Stimulated activated CD8-positive, alpha-beta memory T cell treated with anti-CD3 and anti-CD28 coated beads, Interleukin-12 subunit alpha, Interleukin-12 subunit beta, amount 100 ng/mL, for 1 hour (primary cell): Measurements from ENCODE around the gene UBE2D2.
"Not testable (repeated sequence)": the region's sequence is repeated elsewhere in the genome, so short reads cannot be mapped to it uniquely, and the experiment has no call there.

Experiments used
- DNase-seq: peaks from one replicate; pipeline ENCODE4 v3.0.0-alpha.2; 2020; ENCODE audit warnings: low read depth

The UBE2D2 gene

DNA sequence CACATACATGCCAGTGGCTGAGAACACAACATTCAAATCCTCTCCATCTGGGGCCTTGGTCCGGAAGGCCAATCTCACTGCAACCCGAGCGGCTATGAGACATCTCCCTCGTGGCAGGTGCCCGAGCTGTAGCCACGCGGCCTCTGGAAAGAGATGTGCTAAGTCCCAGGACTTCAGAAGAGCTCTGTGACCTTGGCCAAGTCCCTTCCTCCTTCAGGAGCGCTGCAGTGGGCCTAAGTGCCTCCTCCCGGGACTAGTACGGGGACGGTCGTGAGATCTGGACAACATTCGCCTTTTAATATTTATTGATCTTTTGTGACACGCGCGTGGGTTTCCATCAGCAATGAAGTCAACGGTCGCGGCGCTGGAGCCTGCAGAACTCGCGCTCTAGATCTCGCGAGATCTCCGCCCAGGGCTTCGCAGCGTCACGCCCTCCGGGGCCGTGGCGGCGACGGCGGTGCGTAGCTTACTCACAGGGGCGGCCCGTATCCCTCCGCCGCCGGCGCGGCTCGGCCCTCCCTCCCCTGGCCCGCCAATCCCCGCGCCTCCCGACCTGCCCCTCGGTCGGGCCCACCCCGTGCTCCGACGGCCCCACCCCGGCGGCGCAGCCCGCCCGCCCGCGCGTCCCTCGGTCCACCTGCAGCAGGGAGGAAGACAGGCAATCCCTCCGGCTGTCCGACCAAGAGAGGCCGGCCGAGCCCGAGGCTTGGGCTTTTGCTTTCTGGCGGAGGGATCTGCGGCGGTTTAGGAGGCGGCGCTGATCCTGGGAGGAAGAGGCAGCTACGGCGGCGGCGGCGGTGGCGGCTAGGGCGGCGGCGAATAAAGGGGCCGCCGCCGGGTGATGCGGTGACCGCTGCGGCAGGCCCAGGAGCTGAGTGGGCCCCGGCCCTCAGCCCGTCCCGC is at the start of gene UBE2D2:
Gene UBE2D2 (plus strand): TSS at position 588 of the 903 bp plus-strand sequence. CDS start 453 bp downstream, outside the sequence.
- DNase-seq, result peak; percentile 95

DNA sequence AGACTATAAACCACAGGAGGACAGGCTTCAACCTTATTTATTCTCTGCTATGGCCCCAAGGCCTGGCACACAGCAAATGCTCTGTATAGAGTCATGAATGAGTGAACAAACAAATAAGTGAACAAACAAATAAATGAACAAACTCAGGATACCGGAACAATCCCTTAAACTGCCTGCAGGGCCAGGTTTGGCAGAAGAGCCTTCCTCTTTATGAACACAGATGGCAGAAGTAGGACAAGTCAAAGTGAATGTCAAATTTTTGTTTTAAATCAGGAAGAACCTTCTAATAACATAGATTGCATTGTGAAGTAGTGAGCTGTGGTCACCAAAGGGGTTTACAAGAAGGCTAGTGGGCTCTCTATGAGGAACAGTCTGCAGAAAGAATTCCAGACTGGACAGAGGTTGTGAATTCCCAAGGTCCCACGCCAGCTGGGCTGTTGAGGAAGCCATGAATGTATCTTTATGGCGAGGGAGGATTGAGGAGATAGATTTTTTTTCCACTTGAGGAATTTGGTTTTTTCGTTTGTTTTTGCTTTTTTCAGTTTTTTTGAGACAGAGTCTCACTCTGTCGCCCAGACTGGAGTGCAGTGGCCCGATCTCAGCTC is 48.3 kb upstream of the UBE2D2 start:
- DNase-seq, result no peak

DNA sequence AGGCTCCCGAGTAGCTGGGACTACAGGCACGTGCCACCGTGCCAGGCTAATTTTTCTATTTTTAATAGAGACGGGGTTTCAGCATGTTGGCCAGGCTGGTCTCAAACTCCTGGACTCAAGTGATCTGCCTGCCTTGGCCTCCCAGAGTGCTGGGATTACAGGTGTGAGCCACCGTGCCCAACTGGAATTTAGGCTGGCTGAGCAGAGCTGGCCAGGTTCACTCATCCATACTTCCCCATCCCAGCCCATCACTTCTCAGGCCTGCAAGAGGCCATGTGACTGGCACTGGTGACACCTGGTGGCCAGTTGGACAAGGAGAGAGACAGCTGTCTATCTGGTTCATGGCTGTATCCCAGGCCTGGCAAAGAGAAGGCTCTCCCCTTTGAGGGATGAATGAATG is 47.7 kb upstream of the UBE2D2 start:
- DNase-seq, result peak; percentile 58

DNA sequence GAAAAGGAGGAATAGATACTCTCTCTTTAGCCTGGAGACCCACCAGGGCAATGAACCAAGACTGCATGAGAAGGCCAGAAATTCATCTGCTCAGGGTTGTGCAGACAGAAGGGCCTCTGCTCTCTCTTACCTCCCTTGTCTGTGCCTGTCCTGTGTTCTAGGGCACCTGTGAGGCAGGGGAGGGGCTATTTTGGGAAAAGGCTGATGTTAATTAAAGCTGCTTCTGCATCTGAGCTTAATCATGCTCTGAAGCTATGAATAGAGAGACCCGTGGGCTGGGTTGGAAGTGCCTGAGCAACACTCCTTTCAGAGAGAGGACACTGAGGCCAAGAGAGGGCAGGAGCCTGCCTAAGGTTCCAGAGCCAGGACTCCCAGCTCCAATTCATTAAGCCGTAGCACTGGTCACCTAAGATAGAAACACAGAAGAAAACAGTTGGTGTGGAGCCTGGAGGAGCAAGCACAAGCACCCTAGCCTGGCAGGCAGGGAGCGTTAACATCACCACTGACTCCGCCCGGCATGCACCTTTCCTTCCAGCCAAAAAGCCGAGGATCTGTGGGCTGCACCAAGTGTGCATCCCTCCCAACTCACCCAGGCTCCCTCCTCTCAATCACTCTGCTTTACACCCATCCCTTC is 47.2 kb upstream of the UBE2D2 start:
- no peak for DNase-seq

DNA sequence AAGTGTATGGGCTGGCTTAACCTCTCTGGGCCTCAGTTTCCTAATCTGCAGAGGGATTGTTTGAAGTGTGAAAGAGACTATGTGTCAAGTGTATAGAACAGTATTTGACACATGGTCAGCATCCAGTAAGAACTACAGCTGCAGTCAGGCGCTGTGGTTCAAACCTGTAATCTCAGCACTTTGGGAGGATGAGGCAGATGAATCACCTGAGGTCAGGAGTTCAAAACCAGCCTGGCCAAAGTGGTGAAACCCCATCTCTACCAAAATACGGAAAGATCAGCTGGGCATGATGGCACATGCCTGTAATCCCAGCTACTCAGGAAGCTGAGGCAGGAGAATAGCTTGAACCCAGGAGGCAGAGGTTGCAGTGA is 46.7 kb upstream of the UBE2D2 start:
- DNase-seq, result no peak

DNA sequence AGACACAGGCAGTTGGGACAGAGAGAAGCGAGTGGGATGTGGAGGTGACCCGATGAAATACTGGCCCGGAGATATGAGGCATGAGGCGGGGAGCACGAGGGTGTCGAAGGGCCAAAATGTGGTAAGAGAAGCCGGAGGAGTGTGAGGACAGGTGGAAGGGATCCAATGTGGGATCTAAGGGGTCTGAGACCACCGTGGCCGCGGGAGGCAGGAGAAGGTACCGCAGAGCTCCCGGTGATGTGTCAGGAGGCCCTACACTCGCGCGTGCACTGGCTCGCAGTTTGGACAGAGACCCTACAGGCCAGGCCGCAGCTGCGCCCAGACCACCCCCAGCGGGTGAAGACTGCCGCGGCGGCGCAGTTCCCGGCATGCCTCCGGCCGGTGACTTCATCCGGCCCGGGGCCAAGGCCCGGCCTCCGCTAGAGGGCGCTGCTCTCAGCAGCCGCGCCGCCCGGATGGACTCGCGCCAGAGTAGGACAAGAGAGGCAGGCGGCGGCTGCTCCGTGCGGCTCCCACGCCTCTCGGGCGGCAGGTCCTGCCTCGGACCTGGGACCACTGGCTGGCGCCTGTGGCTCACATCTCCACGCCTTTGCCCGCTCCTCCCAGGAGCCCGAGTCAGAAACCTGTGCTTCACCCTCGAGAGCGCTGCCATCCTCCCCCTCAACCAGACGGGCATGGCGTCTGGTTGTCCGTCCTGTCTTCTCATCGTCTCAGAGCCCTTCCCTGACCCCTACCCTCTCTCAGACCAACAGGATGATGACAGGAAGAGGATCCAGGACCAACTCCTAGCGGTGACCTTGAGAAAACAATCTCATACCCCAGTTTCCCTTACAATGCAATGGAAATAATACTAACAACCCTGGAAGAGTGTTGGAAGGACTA is 43.2 kb upstream of the UBE2D2 start:
- peak; percentile 83 for DNase-seq

DNA sequence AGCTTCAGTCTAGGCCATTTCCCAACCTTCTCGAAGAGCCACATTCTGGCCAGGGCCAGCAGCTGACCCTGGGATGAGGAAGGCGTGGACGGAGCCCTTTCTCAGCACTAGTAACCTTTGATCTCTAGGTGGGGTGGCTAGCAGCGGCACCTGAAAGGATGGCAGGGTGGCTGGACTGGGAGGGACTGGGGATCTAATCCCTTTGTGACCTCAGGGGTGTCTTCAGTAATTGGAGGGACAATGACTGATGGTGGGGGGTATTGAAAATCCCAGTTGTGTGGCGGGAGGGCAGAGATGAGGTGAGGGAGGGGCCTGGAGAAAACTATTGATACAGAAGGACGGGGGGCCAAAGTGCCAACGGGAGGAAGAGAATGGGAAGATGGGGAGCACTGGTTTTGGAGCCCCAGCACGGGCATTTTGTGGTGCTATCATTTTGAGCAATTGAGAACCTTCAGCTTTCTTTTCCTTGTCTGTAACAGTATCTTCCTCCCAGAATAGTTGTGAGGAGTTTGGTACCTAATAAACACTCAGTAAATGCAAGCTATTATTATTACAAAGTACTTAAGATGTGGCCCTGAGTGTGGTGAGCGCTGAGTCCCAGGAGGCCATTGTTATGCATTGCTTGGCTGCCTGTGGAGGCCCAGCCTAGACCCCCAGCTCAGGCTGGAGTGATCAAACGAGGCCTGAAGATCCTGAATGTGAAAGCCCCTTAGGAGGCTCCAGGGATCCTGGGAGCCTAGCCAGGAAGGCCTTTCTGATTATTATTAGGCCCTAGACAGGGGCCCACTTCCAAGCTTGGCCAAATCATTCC is 37.3 kb upstream of the UBE2D2 start:
- DNase-seq, result no peak

DNA sequence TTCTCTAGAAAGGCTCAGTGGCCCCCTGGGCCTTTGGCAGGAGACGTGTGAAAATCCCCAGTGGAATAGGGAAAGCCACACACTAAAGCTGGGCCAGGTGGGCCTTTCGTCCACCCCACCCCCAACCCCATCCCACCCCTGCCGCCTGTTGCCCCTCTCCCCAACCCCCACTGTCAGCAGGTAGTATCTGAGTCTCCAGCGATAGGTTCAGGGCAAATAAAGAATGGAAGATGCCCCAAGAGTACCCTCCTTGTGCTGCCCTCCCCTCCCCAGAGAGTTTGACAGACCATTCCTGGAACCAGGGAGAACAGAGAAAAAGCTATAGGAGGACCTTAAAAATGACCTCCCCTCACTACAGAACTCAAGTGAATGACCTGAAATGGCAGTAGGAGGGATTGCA is 36.7 kb upstream of the UBE2D2 start:
- DNase-seq, result no peak

DNA sequence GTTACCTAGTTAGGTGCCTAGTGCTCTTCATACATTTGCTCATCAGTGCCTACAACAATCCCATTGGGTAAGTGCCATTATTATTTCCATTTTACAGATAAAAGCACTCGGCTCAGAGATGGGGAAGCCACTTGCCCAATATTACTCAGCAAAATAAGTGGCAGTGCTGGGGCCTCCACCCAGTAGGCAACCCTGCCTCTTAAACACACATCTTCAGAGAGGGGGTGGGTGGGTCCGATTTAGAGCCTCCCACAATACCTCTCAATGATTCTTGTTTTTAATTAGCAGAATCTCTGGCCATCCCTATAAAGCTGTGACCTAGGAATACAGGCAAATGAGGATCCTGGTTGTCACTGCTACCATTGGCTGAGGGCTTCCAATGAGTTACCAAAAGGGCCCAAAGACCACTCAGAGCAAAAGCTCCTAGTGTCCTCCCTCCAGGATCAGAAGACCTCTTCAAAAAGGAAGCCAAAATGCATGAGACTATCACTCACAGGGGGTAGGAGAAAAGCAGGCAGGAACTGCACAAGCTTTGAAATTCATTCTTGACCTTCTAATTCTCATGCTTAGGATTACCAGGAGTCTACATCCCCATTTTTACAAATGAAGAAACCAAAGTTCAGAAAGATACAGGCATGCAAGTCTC is 36.1 kb upstream of the UBE2D2 start:
- no peak for DNase-seq

DNA sequence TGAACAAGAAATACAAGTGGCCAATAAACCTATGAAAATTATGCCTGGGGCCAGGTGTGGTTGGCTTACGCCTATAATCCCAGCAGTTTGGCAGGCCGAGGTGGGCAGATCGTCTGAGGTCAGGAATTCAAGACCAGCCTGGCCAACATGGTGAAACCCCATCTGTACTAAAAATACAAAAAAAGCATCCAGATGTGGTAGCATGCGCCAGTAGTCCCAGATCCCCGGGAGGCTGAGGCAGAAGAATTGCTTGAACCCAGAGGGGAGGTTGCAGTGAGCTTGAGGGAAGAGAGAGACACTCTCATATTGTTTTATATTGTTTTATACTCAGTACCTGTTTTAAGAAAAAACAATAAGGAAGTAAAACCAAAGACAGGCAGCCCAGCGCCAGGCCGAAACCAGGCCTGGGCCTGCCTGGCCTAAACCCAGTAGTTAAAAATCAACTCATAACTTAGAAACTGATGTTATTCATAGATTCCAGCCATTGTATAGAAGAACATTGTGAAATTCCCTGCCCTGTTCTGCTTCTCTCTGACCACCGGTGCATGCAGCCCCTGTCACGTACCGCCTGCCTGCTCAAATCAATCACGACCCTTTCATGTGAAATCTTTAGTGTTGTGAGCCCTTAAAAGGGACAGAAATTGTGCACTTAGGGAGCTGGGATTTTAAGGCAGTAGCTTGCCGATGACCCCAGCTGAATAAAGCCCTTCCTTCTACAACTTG is 35.4 kb upstream of the UBE2D2 start:
- not testable (repeated sequence) for DNase-seq

DNA sequence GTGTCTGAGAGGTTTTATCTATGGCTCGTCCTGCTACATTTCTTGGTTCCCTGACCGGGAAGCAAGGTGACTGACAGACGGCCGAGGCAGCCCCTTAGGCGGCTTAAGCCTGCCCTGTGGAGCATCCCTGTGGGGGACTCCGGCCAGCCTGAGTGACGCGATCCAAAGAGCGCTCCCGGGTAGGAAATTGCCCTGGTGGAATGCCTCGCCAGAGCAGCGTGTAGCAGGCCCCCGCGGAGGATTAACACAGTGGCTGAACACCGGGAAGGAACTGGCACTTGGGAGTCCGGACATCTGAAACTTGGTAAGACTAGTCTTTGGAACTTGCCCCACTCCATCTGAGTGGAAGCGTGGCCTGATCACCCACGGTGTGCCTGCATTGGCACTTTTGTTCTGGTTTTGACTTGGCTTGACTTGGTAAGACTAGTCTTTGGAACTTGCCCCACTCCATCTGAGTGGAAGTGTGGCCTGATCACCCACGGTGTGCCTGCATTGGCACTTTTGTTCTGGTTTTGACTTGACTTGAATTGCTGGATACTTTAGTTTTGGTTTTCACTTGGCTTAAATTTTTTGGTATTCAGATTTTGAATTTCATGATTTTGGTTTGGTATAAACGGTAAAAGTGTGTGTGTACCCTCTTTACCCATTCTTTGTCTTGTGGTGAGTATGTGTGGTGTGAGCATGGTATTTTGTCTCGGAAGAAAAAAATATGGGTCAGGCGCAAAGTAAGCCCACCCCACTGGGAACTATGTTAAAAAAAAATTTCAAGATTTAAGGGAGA is 34.6 kb upstream of the UBE2D2 start:
- DNase-seq, result not testable (repeated sequence)

DNA sequence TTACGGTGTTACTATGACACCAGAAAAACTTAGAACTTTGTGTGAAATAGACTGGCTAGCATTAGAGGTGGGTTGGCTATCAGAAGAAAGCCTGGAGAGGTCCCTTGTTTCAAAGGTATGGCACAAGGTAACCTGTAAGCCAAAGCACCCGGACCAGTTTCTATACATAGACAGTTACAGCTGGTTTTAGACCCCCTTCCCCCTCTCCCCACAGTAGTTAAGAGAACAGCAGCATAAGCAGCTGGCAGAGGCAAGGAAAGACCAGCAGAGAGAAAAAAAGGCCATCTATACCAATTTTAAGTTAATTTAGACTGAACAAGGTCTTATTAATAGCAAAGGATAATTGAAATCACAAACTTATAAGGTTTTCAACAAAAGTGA is 34.1 kb upstream of the UBE2D2 start:
- not testable (repeated sequence) for DNase-seq

DNA sequence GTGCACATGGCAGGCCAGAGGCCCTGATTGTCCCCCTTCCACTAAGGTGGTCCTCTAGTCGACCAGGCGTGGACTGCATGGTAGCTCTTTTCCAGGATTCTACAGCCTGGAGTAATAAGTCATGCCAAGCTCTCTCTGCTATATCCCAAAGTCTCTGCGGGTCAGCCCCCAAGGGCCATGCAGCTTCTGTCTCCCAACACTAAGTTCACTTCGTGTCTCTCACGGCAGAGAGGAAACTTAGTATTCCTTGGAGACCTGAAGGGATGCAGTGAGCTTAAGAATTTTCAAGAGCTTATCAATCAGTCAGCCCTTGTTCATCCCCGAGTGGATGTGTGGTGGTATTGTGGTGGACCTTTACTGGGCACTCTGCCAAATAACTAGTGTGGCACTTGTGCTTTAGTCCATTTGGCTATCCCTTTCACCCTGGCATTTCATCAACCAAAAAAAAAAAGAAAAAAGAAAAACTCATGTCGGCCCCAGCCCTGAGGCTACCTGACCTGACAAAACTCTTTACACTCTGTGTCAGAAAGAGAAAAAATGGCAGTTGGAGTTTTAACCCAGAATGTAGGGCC is 33.2 kb upstream of the UBE2D2 start:
- DNase-seq, result not testable (repeated sequence)

DNA sequence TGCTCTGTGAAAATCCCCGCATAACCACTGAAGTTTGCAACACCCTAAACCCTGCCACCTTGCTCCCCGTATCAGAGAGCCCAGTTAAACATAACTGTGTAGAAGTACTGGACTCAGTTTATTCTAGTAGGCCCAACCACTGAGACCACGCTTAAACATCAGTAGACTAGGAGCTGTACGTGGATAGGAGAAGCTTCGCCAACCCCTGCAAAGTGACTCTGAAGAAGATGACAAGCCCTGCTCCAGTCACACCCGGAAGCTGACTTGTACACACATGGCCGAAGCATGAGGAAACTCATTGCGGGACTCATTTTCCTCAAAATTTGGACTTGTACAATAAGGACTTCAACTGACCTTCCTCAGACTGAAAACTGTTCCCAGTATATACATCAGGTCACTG is 32.4 kb upstream of the UBE2D2 start:
- DNase-seq, result not testable (repeated sequence)

DNA sequence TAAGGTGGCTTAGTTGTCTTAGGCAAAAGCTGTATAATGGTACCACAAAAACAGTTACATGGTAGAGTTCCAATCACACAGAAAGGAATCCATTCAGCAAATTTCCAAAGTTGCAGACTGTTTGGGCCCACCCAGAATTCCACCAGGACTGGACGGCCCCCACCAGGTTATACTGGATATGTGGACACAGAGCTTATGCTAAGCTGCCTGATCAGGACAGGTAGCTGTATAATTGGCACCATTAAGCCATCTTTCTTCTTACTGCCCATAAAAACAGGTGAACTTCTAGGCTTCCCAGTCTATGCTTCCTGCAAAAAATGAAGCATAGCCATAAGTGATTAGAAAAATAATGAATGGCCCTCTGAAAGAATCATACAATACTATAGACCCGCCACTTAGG is 31.1 kb upstream of the UBE2D2 start:
- not testable (repeated sequence) for DNase-seq

DNA sequence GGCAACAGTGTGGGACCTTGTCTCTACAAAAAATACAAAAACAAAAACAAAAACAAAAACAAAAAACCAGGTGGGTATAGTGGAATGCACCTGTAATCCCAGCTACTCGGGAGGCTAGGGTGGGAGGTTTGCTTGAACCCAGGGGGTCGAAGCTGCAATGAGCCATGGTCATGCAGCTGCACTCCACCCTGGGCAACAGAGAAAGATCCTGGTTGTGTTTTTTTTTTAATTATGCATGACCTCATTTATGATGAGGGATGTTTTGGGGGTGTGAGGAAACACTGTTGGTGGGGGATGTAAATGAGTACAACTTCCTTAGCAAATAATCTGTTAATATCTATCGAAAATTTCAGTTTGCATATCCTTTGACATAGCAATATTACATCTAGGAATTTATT is 29.4 kb upstream of the UBE2D2 start:
- DNase-seq, result no peak

DNA sequence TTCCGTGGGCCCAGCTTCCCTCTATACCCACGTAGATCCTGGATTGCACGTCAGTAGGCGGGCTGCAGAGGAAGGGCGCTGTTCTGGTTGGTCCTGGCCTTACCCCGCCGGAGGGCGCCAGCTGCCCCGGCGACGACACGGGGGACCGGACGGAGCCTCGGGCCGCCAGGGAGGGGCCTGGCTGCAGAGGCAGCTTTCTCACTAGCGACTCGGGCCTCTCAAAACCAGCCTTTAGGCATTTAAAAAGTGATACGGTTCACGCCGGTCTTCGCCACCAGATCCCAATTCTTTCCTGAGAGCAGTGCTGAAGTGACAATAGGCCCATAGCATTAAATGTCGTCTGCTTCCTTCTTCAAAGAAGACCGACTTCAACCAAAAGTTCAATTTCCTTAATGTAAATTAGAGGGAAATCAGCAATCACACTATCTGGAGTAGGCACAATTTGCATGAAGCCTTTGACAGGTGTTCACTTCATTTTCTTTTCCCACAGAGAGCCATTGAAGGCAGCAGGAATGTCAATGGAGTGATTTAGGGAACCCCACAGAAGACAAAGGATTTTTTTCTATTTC is 17.6 kb upstream of the UBE2D2 start:
- DNase-seq, result no peak

DNA sequence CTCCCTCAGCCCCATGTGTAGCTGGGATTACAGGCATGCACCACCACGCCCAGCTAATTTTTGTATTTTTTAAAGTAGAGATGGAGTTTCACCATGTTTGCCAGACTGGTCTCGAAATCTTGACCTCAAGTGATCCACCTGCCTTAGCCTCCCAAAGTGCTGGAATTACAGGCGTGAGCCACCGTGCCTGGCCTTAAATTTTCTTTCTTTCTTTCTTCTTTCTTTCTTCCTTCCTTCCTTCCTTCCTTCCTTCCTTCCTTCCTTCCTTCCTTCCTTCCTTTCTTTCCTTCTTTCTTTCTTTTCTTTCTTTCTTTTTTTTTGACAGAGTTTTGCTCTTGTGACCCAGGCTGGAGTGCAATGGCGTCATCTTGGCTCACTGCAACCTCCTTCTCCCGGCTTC is 14.5 kb upstream of the UBE2D2 start:
- DNase-seq, result not testable (repeated sequence)
